CD14-positive monocyte (primary cell): ENCODE results near the gene SHCBP1L. TPM values are rescaled to one million over a fixed set of nuclear protein-coding genes. Genes with fewer than 3 reads are reported as not detected.

Source experiments
- DNase-seq, 3 donors: peaks; one replicate each; pipeline ENCODE4 v3.0.0-alpha.2; 2011 to 2022
- H2AFZ ChIP-seq: 2 replicates; pipeline ENCODE4 v1.6.0; 2012; ENCODE audit warnings: mild to moderate bottlenecking, low read depth, low read length, inconsistent platforms; ENCODE audit not compliant: insufficient read depth, poor library complexity, severe bottlenecking
- H3K27ac ChIP-seq, 2 donors: 1 replicate in 1 of 2; 2 replicates in 1 of 2; pipeline ENCODE4 v1.5.1; 2012 to 2013; ENCODE audit warnings: low read length in 2 of 2, control low read depth in 1 of 2, inconsistent platforms in 1 of 2, low read depth in 1 of 2, mild to moderate bottlenecking in 1 of 2
- H3K27me3 ChIP-seq, 2 donors: one replicate each; pipeline versions ENCODE4 v1.6.0 to v1.6.1; 2011 to 2013; ENCODE audit warnings: low read length in 2 of 2; ENCODE audit not compliant: control insufficient read depth in 2 of 2, insufficient read depth in 2 of 2
- H3K36me3 ChIP-seq, 2 donors: replicated peaks in 1 of 2; 1 replicate in 1 of 2; 2 replicates in 1 of 2; pipeline versions ENCODE4 v1.5.1 to v1.6.1; 2012 to 2013; ENCODE audit warnings: low read length in 2 of 2, control low read depth in 1 of 2, inconsistent platforms in 1 of 2, mild to moderate bottlenecking in 1 of 2; ENCODE audit not compliant: insufficient read depth in 2 of 2, control insufficient read depth in 1 of 2
- H3K4me1 ChIP-seq, 2 donors: 1 replicate in 1 of 2; 2 replicates in 1 of 2; pipeline versions ENCODE4 v1.5.1 to v1.6.1; 2012 to 2013; ENCODE audit warnings: low read length in 2 of 2, control low read depth in 1 of 2, inconsistent platforms in 1 of 2, mild to moderate bottlenecking in 1 of 2, moderate library complexity in 1 of 2; ENCODE audit not compliant: insufficient read depth in 2 of 2, control insufficient read depth in 1 of 2
- H3K4me2 ChIP-seq: replicated peaks from 2 replicates; pipeline ENCODE3; 2012; ENCODE audit warnings: low read length, moderate library complexity, mild to moderate bottlenecking; ENCODE audit not compliant: poor library complexity, severe bottlenecking; ENCODE audit errors: extremely low read depth
- H3K4me3 ChIP-seq, 3 experiments: fragments of 200-600 bp in 1 of 3; sonication (generic) in 1 of 3; replicated peaks in 1 of 3; 1 replicate in 2 of 3; 2 replicates in 1 of 3; pipeline ENCODE4 v1.5.1; 2011 to 2013; ENCODE audit warnings: low read length in 3 of 3, mild to moderate bottlenecking in 3 of 3, control low read depth in 2 of 3, low read depth in 2 of 3, inconsistent platforms in 1 of 3, moderate library complexity in 1 of 3
- H3K79me2 ChIP-seq: 2 replicates; pipeline ENCODE4 v1.6.0; 2012; ENCODE audit warnings: mild to moderate bottlenecking, control low read depth, inconsistent platforms, low read length, moderate library complexity; ENCODE audit not compliant: insufficient read depth
- H3K9ac ChIP-seq: 2 replicates; pipeline ENCODE4 v1.6.0; 2017; ENCODE audit warnings: low read length, mild to moderate bottlenecking; ENCODE audit not compliant: insufficient read depth, poor library complexity, severe bottlenecking
- H3K9me3 ChIP-seq, 2 donors: replicated peaks in 1 of 2; 1 replicate in 1 of 2; 2 replicates in 1 of 2; pipeline versions ENCODE4 v1.5.1 to v1.6.1; 2012 to 2013; ENCODE audit warnings: low read length in 2 of 2, control low read depth in 1 of 2; ENCODE audit not compliant: control insufficient read depth in 1 of 2, insufficient read depth in 1 of 2
- H4K20me1 ChIP-seq: 2 replicates; pipeline ENCODE4 v1.6.0; 2012; ENCODE audit warnings: mild to moderate bottlenecking, low read length, control low read depth, moderate library complexity; ENCODE audit not compliant: insufficient read depth
- H3K27ac Mint-ChIP-seq, 7 donors: one replicate each; pipeline ENCODE4 v1.8.0; 2020; ENCODE audit warnings: mild to moderate bottlenecking in 7 of 7, mixed read lengths in 7 of 7, moderate library complexity in 6 of 7, inconsistent platforms in 2 of 7
- H3K27me3 Mint-ChIP-seq, 3 donors: one replicate each; pipeline ENCODE4 v1.8.0; 2021 to 2022; ENCODE audit warnings: low read depth in 3 of 3, mild to moderate bottlenecking in 3 of 3, mixed read lengths in 3 of 3, moderate library complexity in 3 of 3, inconsistent platforms in 1 of 3
- H3K36me3 Mint-ChIP-seq, 2 donors: one replicate each; pipeline ENCODE4 v1.8.0; 2020; ENCODE audit warnings: mixed read lengths in 2 of 2, inconsistent platforms in 1 of 2, mild to moderate bottlenecking in 1 of 2
- H3K4me1 Mint-ChIP-seq: one replicate; pipeline ENCODE4 v1.8.0; 2020; ENCODE audit warnings: mild to moderate bottlenecking, mixed read lengths
- H3K4me3 Mint-ChIP-seq, 2 donors: one replicate each; pipeline ENCODE4 v1.8.0; 2020; ENCODE audit warnings: mild to moderate bottlenecking in 2 of 2, mixed read lengths in 2 of 2, moderate library complexity in 1 of 2
- H3K9me3 Mint-ChIP-seq, 7 donors: one replicate each; pipeline ENCODE4 v1.8.0; 2020 to 2022; ENCODE audit warnings: mixed read lengths in 7 of 7, mild to moderate bottlenecking in 6 of 7, moderate library complexity in 6 of 7, inconsistent platforms in 2 of 7
- CTCF ChIP-seq: fragments of 200-600 bp; IDR thresholded peaks from one replicate; pipeline ENCODE4 v1.8.0; 2022; ENCODE audit warnings: antibody characterized with exemption, mild to moderate bottlenecking
- WGBS: methylation state at CpG from one replicate; pipeline ENCODE4 v1.1.5; 2013; ENCODE audit warnings: missing lambda C conversion rate; ENCODE audit not compliant: insufficient coverage; 5-methylcytosine and 5-hydroxymethylcytosine counted together
- intact Hi-C, 2 donors: fragments of 100-400 bp; cut with micrococcal nuclease; formaldehyde crosslinking; loops; one replicate each; pipeline versions ENCODE4 v1.15.0 to v1.15.1; 2023
- polyA plus RNA-seq, 3 donors: library from polyadenylated mRNA; depleted of rRNA in 1 of 3; unstranded in 2 of 3; stranded (reverse) in 1 of 3; fragments of 300-500 nt in 2 of 3; fragments of >200 nt in 1 of 3; fragmentation: Illumina TruSeq in 2 of 3; gene quantifications; 1 replicate in 2 of 3; 2 replicates in 1 of 3; pipeline ENCODE4 v1.2.3, GENCODE V29; 2012 to 2021

The SHCBP1L gene
- polyA plus RNA-seq, 3 donors = not detected

- peaks cover 3 to 9% (median 6%) of the 10 kb centered on the region in 3 donors for H3K27me3 Mint-ChIP-seq
- intact Hi-C loops = no loop called here
- no peak overlapping the region for H3K4me2 ChIP-seq
These were observed 47.4 kb upstream of the SHCBP1L start for GRCh38 chr1:183000167-183000962.

GRCh38 chr1:182998482-182998881 lies 45.5 kb upstream of the SHCBP1L start:
- no peaks in the 10 kb centered on the region for H4K20me1 ChIP-seq
- no peaks in the 10 kb centered on the region for H3K9me3 ChIP-seq
- H3K36me3 ChIP-seq = no peaks in the 10 kb centered on the region
- no peak overlapping the region for H3K4me2 ChIP-seq
- Mint-ChIP-seq H3K9me3 (no peaks in the 10 kb centered on the region), H3K27me3 (peaks cover 0 to 9% (median 6%) of the 10 kb centered on the region in 3 donors), H3K36me3 (no peaks in the 10 kb centered on the region), H3K4me3 (no peak overlapping the region), H3K27ac (no peak overlapping the region), H3K4me1 (no peaks in the 10 kb centered on the region)
- H3K4me3 ChIP-seq = no peak overlapping the region
- no peaks in the 10 kb centered on the region for H3K4me1 ChIP-seq
- H3K27me3 ChIP-seq = peaks cover 0 to 2% of the 10 kb centered on the region in 2 donors
- no peak for TF ChIP-seq CTCF
- no peaks in the 10 kb centered on the region for H3K79me2 ChIP-seq
- no peak for DNase-seq
- intact Hi-C loops = no loop called here
- no peak overlapping the region for H3K9ac ChIP-seq
- H3K27ac ChIP-seq = no peak overlapping the region
- no peak overlapping the region for H2AFZ ChIP-seq

More at GRCh38 chr1:183000167-183000962, 47.4 kb upstream of the SHCBP1L start:
- Mint-ChIP-seq H3K4me1 (no peaks in the 10 kb centered on the region), H3K27ac (no peak overlapping the region), H3K36me3 (no peaks in the 10 kb centered on the region), H3K9me3 (peaks cover 0 to 2% (median 0%) of the 10 kb centered on the region in 7 donors), H3K4me3 (no peak overlapping the region)
- H3K27me3 ChIP-seq = peaks cover 0 to 2% of the 10 kb centered on the region in 2 donors
- no peak overlapping the region for H3K4me3 ChIP-seq
- no peaks in the 10 kb centered on the region for H3K4me1 ChIP-seq
- TF ChIP-seq CTCF = no peak
- no peaks in the 10 kb centered on the region for H3K79me2 ChIP-seq
- no peaks in the 10 kb centered on the region for H4K20me1 ChIP-seq
- no peaks in the 10 kb centered on the region for H3K36me3 ChIP-seq
- H2AFZ ChIP-seq = no peak overlapping the region
- no peaks in the 10 kb centered on the region for H3K9me3 ChIP-seq
- DNase-seq = no peak
- WGBS = 83% methylated on average over 2 of the region's 4 CpGs
- no peak overlapping the region for H3K9ac ChIP-seq
- H3K27ac ChIP-seq = no peak overlapping the region
